Breast epithelium (tissue), 4 donors: ENCODE results near the gene POU1F1. TPM values are rescaled to one million over a fixed set of nuclear protein-coding genes. Genes with fewer than 3 reads are reported as not detected.

ENCODE experiments used
- DNase-seq, 2 donors: peaks; one replicate each; pipeline ENCODE4 v3.0.0-alpha.2; 2019; ENCODE audit warnings: low spot score in 2 of 2
- H3K27ac ChIP-seq, 2 donors: fragments of 200-600 bp; sonication (generic) in 1 of 2; one replicate each; pipeline ENCODE4 v1.5.1; 2016 to 2019; ENCODE audit warnings: mild to moderate bottlenecking in 1 of 2
- H3K27me3 ChIP-seq, 2 donors: fragments of 200-600 bp; sonication (generic) in 1 of 2; one replicate each; pipeline versions ENCODE4 v1.5.1 to v1.6.0; 2017 to 2019; ENCODE audit warnings: control low read depth in 1 of 2, mild to moderate bottlenecking in 1 of 2
- H3K36me3 ChIP-seq: fragments of 200-600 bp; one replicate; pipeline ENCODE4 v1.5.1; 2019
- H3K4me1 ChIP-seq, 2 donors: fragments of 200-600 bp; sonication (generic); one replicate each; pipeline ENCODE4 v1.5.1; 2016 to 2019; ENCODE audit warnings: control low read depth in 1 of 2
- H3K4me3 ChIP-seq, 3 donors: fragments of 200-600 bp; sonication (generic); 1 replicate in 2 of 3; 2 replicates in 1 of 3; pipeline ENCODE4 v1.5.1; 2016 to 2019; ENCODE audit warnings: mild to moderate bottlenecking in 3 of 3, moderate library complexity in 2 of 3
- H3K9me3 ChIP-seq, 2 donors: fragments of 200-600 bp; sonication (generic) in 1 of 2; one replicate each; pipeline ENCODE4 v1.5.1; 2016 to 2019; ENCODE audit warnings: control low read depth in 1 of 2
- POLR2A ChIP-seq: fragments of 450-650 bp; IDR thresholded peaks from one replicate; pipeline ENCODE4 v1.6.1; 2016; ENCODE audit warnings: antibody characterized with exemption, mild to moderate bottlenecking, moderate library complexity
- POLR2AphosphoS5 ChIP-seq, 3 donors: sonication (generic); formaldehyde crosslinking; IDR thresholded peaks; one replicate each; pipeline ENCODE4 v1.6.1; 2017; ENCODE audit warnings: antibody characterized with exemption in 3 of 3
- intact Hi-C: fragments of 100-400 bp; cut with DNase I; formaldehyde crosslinking; loops from one replicate; pipeline ENCODE4 v1.15.1; 2023; ENCODE audit warnings: low total_unique reads
- total RNA-seq, 3 donors: library from RNA; depleted of rRNA; stranded (reverse); fragments of >200 nt; gene quantifications; one replicate each; pipeline ENCODE4 v1.1.0, GENCODE V29; 2016
- TF ChIP-seq, protein P1 (sequence below), 3 donors: fragments of 450-650 bp; IDR thresholded peaks; one replicate each; pipeline ENCODE4 v1.5.1; 2016 to 2017; ENCODE audit warnings: antibody characterized with exemption in 3 of 3, mild to moderate bottlenecking in 3 of 3, moderate library complexity in 3 of 3

POU1F1 gene
- total RNA-seq, 3 donors from 2014 or later: not detected

DNA sequence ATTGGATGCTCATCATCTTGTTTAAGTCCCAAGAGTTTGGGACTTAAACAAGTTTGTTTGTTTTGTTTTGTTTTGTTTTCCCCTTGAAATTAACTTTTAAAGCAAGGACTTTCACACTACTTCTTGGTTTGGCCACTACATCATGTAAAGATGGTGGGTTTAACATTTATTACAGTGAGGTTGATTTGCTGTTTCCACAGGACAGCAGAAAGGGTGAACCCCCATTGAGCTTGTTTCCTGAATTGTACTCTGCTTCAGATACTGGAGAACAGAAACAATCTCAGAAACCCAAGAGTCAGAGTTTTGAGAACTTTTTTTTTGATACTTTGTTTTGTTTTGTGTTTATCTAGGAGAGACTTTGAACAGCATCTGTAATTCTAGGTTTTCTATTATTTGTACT is 6.7 kb downstream of the POU1F1 start:
- intact Hi-C loops: no loop called here
- H3K4me1 ChIP-seq: no peaks in the 10 kb centered on the region
- H3K36me3 ChIP-seq: no peaks in the 10 kb centered on the region
- H3K27me3 ChIP-seq: no peaks in the 10 kb centered on the region
- DNase-seq: no peak
- no peaks in the 10 kb centered on the region for H3K9me3 ChIP-seq
- no peak overlapping the region for H3K27ac ChIP-seq
- no peak overlapping the region for H3K4me3 ChIP-seq
- TF ChIP-seq, protein P1, sequence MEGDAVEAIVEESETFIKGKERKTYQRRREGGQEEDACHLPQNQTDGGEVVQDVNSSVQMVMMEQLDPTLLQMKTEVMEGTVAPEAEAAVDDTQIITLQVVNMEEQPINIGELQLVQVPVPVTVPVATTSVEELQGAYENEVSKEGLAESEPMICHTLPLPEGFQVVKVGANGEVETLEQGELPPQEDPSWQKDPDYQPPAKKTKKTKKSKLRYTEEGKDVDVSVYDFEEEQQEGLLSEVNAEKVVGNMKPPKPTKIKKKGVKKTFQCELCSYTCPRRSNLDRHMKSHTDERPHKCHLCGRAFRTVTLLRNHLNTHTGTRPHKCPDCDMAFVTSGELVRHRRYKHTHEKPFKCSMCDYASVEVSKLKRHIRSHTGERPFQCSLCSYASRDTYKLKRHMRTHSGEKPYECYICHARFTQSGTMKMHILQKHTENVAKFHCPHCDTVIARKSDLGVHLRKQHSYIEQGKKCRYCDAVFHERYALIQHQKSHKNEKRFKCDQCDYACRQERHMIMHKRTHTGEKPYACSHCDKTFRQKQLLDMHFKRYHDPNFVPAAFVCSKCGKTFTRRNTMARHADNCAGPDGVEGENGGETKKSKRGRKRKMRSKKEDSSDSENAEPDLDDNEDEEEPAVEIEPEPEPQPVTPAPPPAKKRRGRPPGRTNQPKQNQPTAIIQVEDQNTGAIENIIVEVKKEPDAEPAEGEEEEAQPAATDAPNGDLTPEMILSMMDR (IDR thresholded peaks at IDR 0.05): no peak

DNA sequence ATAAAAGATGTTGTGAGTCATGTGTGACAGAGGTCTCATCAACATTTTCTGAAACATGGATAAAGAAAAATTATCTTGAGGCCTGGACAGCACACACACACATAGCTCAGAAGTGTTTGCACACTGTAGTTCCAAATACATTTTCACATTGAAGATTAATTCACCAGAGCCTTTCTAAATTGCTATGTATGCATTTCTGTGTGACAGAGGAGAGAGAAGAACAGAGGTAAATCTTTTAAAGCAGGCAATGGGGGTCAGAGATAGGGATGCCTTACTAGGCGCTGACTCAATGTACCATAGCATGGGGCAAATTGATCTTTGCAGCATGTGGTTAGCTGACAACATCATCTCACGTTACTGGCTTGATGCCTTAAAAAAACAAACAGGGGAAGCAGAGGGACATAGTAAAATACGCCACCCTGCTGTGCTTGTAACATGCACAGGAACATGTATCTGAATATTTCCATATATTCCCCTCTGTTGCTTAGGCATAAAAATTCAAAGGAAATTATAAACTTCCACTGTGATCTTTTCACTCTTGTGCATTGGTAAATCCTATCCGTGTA is 7.7 kb downstream of the POU1F1 start:
- H3K36me3 ChIP-seq: no peaks in the 10 kb centered on the region
- no peak for DNase-seq
- no peaks in the 10 kb centered on the region for H3K9me3 ChIP-seq
- TF ChIP-seq POLR2AphosphoS5 (IDR thresholded peaks at IDR 0.05): no peak
- TF ChIP-seq, protein P1 (IDR thresholded peaks at IDR 0.05): no peak
- no peak for TF ChIP-seq POLR2A
- intact Hi-C loops: no loop called here
- no peaks in the 10 kb centered on the region for H3K27me3 ChIP-seq
- no peak overlapping the region for H3K4me3 ChIP-seq
- no peak overlapping the region for H3K27ac ChIP-seq
- no peaks in the 10 kb centered on the region for H3K4me1 ChIP-seq

DNA sequence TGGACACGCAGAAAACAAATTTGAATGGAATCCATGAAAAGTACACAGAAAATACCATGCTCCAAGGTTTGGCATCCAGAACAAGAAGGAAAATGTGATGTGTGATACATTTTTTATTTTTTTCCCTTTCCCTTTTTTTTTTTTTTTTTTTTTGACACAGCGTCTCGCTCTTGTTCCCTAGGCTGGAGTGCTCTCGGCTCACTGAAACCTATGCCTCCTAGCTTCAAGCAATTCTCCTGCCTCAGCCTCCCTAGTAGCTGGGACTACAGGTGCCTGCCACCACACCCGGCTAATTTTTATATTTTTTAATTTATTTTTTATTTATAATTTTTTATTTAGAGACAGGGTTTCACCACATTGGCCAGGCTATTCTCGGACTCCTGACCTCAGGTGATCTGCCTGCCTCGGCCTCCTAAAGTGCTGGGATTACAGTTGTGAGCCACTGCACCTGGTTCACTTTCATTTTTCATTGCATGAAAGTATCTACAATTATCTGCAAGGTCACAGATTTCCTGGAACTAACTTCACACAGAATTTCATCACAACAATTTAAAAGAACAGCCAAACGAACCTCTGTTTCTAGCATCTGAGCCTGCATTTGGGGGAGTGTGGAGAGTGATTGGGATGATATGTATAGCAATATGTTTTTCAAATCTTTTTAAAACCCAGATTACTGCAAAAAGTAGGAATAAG is 8.3 kb downstream of the POU1F1 start:
- no peaks in the 10 kb centered on the region for H3K36me3 ChIP-seq
- DNase-seq: no peak
- H3K9me3 ChIP-seq: no peaks in the 10 kb centered on the region
- TF ChIP-seq POLR2AphosphoS5 (IDR thresholded peaks at IDR 0.05): no peak
- TF ChIP-seq POLR2A: no peak
- TF ChIP-seq, protein P1 (IDR thresholded peaks at IDR 0.05): no peak
- no peaks in the 10 kb centered on the region for H3K27me3 ChIP-seq
- H3K4me3 ChIP-seq: no peak overlapping the region
- no peaks in the 10 kb centered on the region for H3K4me1 ChIP-seq
- intact Hi-C loops: no loop called here
- H3K27ac ChIP-seq: no peak overlapping the region

DNA sequence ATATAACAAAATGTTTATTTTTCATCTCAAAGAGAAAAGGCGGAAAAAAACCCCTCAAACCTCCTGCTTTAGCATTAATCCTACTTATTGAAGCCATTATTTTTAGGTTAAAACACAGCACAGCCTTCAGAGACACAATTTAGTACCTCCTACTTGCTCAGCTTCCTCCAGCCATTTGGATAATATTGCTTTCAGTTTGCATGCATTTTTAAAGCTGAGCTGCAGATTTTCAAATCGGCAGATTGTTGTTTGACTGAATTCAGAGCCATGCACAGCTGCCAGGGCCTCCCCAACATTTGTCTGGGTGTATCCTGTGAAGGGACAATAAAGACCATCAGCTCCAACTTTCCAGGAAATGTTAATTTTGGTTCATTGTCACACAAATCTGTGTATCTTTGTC is 14.5 kb downstream of the POU1F1 start:
- no peak for DNase-seq
- no peaks in the 10 kb centered on the region for H3K27me3 ChIP-seq
- TF ChIP-seq POLR2A (no peak), POLR2AphosphoS5 (IDR thresholded peaks at IDR 0.05) (no peak)
- H3K4me3 ChIP-seq: no peak overlapping the region
- no peaks in the 10 kb centered on the region for H3K9me3 ChIP-seq
- intact Hi-C loops: no loop called here
- H3K27ac ChIP-seq: no peak overlapping the region
- no peaks in the 10 kb centered on the region for H3K4me1 ChIP-seq
- no peaks in the 10 kb centered on the region for H3K36me3 ChIP-seq

DNA sequence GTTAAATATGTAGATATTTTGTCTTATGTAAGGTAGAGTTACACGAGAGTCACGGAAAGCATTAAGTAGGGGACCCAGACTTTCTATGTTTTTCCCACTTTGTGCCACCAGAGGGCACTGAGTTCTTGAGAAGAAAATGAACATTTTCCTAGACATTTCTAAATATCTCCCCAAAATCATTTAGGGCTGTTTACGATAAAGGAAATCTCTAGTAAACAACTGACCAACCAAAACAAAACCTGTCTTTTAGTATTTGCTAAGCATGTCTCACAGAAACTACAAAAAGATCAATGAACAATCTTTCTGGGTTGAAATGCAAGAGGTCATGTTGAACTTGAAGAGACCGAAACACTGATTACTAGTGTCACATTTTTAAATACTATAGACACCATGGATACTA is 16.1 kb downstream of the POU1F1 start:
- intact Hi-C loops: no loop called here
- H3K27me3 ChIP-seq: no peaks in the 10 kb centered on the region
- H3K27ac ChIP-seq: no peak overlapping the region
- no peaks in the 10 kb centered on the region for H3K4me1 ChIP-seq
- H3K36me3 ChIP-seq: no peaks in the 10 kb centered on the region
- no peak for TF ChIP-seq POLR2AphosphoS5 (IDR thresholded peaks at IDR 0.05)
- TF ChIP-seq, protein P1 (IDR thresholded peaks at IDR 0.05): peak in 2 of 3 donors; percentile 42 to 51
- no peaks in the 10 kb centered on the region for H3K9me3 ChIP-seq
- DNase-seq: no peak
- H3K4me3 ChIP-seq: no peak overlapping the region
